ENCODE data around the gene DGKD.

The DGKD gene

DNA sequence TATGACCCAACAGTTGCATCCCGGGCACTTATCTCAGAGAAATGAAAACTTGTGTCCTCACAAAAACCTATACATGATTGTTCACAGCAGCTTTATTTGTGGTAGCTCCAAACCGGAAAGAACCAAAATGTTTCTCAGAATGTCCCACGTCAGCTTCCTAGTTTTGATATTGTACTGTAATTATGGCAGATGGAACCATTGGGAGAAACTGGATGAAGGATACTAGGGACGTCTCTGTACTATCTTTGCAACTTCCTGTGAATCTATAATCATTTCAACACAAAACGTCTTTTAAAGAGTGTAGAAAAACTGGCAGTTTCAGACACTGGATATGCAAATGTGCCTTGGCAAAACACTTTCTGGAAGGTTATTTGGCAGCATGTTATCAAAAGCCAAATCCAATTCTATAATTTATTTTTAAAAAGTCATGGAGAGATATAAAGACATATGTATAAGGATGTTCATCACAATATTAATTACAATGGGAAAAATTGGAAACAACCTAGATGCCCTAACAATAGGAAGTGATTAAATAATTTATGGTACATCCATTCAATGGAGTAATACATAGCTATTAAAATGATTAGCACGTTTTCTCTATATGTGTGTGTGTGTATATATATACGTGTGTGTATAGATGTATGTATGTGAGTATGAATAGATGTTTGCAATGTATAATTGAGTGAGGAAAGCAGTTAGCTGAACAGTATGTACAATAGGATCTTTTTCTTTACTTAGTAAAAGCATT lies 36.9 kb upstream of the DGKD start:
- Histone ChIP-seq H3K27ac (replicated peaks) (no peak overlapping the region), H3K4me3 (replicated peaks; ENCODE audit: insufficient read depth, low read length) (no peak overlapping the region), H3K27me3 (ENCODE audit: insufficient read depth, poor library complexity, severe bottlenecking) (no peaks in the 10 kb centered on the region)
- TF ChIP-seq POLR2AphosphoS5 (IDR thresholded peaks at IDR 0.05; ENCODE audit: low read depth) (no peak), SPI1 (IDR thresholded peaks at IDR 0.05; ENCODE audit: borderline replicate concordance, low read depth) (no peak), GABPA (IDR thresholded peaks at IDR 0.05; ENCODE audit: low read depth) (no peak), REST (IDR thresholded peaks at IDR 0.05; ENCODE audit: insufficient replicate concordance, low read depth) (no peak)
- TF ChIP-seq, protein P1, sequence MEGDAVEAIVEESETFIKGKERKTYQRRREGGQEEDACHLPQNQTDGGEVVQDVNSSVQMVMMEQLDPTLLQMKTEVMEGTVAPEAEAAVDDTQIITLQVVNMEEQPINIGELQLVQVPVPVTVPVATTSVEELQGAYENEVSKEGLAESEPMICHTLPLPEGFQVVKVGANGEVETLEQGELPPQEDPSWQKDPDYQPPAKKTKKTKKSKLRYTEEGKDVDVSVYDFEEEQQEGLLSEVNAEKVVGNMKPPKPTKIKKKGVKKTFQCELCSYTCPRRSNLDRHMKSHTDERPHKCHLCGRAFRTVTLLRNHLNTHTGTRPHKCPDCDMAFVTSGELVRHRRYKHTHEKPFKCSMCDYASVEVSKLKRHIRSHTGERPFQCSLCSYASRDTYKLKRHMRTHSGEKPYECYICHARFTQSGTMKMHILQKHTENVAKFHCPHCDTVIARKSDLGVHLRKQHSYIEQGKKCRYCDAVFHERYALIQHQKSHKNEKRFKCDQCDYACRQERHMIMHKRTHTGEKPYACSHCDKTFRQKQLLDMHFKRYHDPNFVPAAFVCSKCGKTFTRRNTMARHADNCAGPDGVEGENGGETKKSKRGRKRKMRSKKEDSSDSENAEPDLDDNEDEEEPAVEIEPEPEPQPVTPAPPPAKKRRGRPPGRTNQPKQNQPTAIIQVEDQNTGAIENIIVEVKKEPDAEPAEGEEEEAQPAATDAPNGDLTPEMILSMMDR (IDR thresholded peaks at IDR 0.05; ENCODE audit: insufficient read depth, low read length) = no peak
- no peak for DNase-seq (ENCODE audit: low read depth in 1 of 2, low spot score in 1 of 2)

GRCh38 chr2:233319256-233319655 lies 35.0 kb upstream of the DGKD start:
- H3K27ac ChIP-seq (replicated peaks) = no peak overlapping the region
- DNase-seq (ENCODE audit: low read depth in 1 of 2, low spot score in 1 of 2) = no peak
- H3K4me3 ChIP-seq (replicated peaks; ENCODE audit: insufficient read depth, low read length) = no peak overlapping the region
- TF ChIP-seq POLR2AphosphoS5 (IDR thresholded peaks at IDR 0.05; ENCODE audit: low read depth) (no peak), SPI1 (IDR thresholded peaks at IDR 0.05; ENCODE audit: borderline replicate concordance, low read depth) (no peak), GABPA (IDR thresholded peaks at IDR 0.05; ENCODE audit: low read depth) (no peak)
- no peaks in the 10 kb centered on the region for H3K27me3 ChIP-seq (ENCODE audit: insufficient read depth, poor library complexity, severe bottlenecking)

- no peak overlapping the region for H3K4me3 ChIP-seq (replicated peaks; ENCODE audit: insufficient read depth, low read length)
- no peaks in the 10 kb centered on the region for H3K27me3 ChIP-seq (ENCODE audit: insufficient read depth, poor library complexity, severe bottlenecking)
- DNase-seq (ENCODE audit: low read depth in 1 of 2, low spot score in 1 of 2) = no peak
- H3K27ac ChIP-seq (replicated peaks) = no peak overlapping the region
- TF ChIP-seq SPI1 (IDR thresholded peaks at IDR 0.05; ENCODE audit: borderline replicate concordance, low read depth) (no peak), REST (IDR thresholded peaks at IDR 0.05; ENCODE audit: insufficient replicate concordance, low read depth) (no peak), POLR2AphosphoS5 (IDR thresholded peaks at IDR 0.05; ENCODE audit: low read depth) (no peak)
- TF ChIP-seq, protein P1 (IDR thresholded peaks at IDR 0.05; ENCODE audit: insufficient read depth, low read length) = no peak
Observed at GRCh38 chr2:233320470-233320869, 33.8 kb upstream of the DGKD start.

- Histone ChIP-seq H3K4me3 (replicated peaks; ENCODE audit: insufficient read depth, low read length) (no peak overlapping the region), H3K27me3 (ENCODE audit: insufficient read depth, poor library complexity, severe bottlenecking) (no peaks in the 10 kb centered on the region), H3K27ac (replicated peaks) (no peak overlapping the region)
- TF ChIP-seq, protein P1 (IDR thresholded peaks at IDR 0.05; ENCODE audit: insufficient read depth, low read length) = no peak
- TF ChIP-seq REST (IDR thresholded peaks at IDR 0.05; ENCODE audit: insufficient replicate concordance, low read depth) = no peak
- no peak for TF ChIP-seq GABPA (IDR thresholded peaks at IDR 0.05; ENCODE audit: low read depth)
- no peak for TF ChIP-seq POLR2AphosphoS5 (IDR thresholded peaks at IDR 0.05; ENCODE audit: low read depth)
- no peak for TF ChIP-seq SPI1 (IDR thresholded peaks at IDR 0.05; ENCODE audit: borderline replicate concordance, low read depth)
- DNase-seq (ENCODE audit: low read depth in 1 of 2, low spot score in 1 of 2) = no peak
Observed at GRCh38 chr2:233321166-233321565, 33.1 kb upstream of the DGKD start.
